Measurements from ENCODE around the gene RFX8.

DNA sequence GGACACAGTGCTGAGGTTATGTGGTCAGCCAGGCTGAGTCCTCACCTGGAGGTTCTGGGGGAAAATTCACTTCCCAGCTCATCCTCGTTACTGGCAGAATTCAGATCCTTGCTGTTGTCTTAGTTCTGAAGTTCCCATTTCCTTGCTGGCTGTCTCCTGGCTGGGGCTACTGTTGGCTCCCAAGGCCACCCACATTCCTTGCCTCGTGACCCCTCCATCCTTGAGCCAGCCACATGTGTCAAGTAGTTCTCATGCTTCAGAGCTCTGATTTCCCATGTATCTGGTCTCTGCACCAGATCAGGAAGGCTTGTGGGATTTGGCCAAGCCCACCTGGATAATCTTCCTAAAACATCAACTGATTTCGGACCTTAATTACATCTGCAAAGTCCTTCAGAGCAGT is 38.1 kb upstream of the RFX8 start:
- TF ChIP-seq, protein P1, sequence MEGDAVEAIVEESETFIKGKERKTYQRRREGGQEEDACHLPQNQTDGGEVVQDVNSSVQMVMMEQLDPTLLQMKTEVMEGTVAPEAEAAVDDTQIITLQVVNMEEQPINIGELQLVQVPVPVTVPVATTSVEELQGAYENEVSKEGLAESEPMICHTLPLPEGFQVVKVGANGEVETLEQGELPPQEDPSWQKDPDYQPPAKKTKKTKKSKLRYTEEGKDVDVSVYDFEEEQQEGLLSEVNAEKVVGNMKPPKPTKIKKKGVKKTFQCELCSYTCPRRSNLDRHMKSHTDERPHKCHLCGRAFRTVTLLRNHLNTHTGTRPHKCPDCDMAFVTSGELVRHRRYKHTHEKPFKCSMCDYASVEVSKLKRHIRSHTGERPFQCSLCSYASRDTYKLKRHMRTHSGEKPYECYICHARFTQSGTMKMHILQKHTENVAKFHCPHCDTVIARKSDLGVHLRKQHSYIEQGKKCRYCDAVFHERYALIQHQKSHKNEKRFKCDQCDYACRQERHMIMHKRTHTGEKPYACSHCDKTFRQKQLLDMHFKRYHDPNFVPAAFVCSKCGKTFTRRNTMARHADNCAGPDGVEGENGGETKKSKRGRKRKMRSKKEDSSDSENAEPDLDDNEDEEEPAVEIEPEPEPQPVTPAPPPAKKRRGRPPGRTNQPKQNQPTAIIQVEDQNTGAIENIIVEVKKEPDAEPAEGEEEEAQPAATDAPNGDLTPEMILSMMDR (IDR thresholded peaks at IDR 0.05), result no peak
- TF ChIP-seq EP300 (IDR thresholded peaks at IDR 0.05) (no peak), POLR2AphosphoS5 (IDR thresholded peaks at IDR 0.05) (no peak)

Data from esophagus muscularis mucosa (tissue), 4 donors.